ENCODE data around the gene AGBL1. TPM values are rescaled to one million over a fixed set of nuclear protein-coding genes. Genes with fewer than 3 reads are reported as not detected.

The AGBL1 gene
- polyA plus RNA-seq, 1 donor (not counting 4 experiments of a cell fraction or from before 2014, with no cell fraction given), result not detected

DNA sequence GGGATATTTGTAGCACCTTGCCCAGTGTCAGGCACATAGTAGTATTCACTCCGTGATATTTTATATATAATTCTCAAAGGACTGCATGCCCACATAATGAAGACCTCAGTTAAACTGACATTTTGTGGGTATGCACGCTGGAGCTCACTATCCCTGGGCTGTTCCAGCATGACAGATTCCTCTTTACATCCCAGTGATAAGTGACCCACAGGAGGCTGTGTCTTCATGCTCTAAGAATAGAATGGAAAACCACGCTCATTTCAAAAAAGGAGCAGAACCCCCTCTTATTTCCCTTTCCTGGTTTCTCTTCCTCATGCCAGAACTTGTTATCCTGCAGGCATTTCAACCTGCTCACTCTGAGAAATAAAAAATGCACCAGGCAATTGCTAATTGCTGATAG lies 717.5 kb downstream of the AGBL1 start:
- dilution Hi-C loops (cut with MboI; ENCODE audit: extremely low pct_ligation_motif_present, low sequenced_read_pairs), result no loop called here

DNA sequence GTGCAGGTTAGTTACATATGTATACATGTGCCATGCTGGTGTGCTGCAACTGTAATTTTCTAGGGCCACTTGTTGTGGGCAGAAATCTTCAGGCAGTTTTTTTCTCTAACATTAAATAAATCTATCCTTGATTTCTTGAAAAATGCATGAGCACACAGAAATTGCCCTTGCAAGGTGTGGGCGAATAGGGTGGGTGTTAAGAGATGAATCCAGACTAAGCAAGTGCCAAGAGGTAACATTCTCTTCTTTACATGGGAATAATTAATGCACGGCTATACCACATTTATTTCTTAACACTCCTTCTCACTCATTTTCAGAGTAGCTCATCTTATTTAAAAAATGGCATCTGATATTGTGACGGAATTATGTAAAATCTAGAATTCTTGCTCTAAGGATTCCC lies 719.6 kb downstream of the AGBL1 start:
- no peak overlapping the region for H3K4me2 ChIP-seq (ENCODE audit: control insufficient read depth, extremely low read depth, insufficient read depth, low read depth, low read length)
- no peaks in the 10 kb centered on the region for H3K27me3 ChIP-seq (ENCODE audit: control insufficient read depth, extremely low read depth, insufficient read depth, low read length)
- H3K4me3 ChIP-seq (ENCODE audit: control insufficient read depth in 2 of 3, extremely low read depth in 1 of 3, insufficient read depth in 2 of 3, low read depth in 1 of 3, low read length in 3 of 3), result no peak overlapping the region
- dilution Hi-C loops (cut with MboI; ENCODE audit: extremely low pct_ligation_motif_present, low sequenced_read_pairs), result no loop called here
- H4K20me1 ChIP-seq (ENCODE audit: control insufficient read depth, extremely low read depth, insufficient read depth, low read length), result no peaks in the 10 kb centered on the region
- no peak for FAIRE-seq
- H3K4me1 ChIP-seq (ENCODE audit: control insufficient read depth, extremely low read depth, insufficient read depth, low read length), result no peaks in the 10 kb centered on the region
- H3K36me3 ChIP-seq (ENCODE audit: control insufficient read depth in 2 of 2, extremely low read depth in 1 of 2, insufficient read depth in 2 of 2, low read length in 2 of 2), result no peaks in the 10 kb centered on the region
- H3K9ac ChIP-seq (ENCODE audit: control insufficient read depth, extremely low read depth, insufficient read depth, low read length), result no peak overlapping the region
- no peaks in the 10 kb centered on the region for H3K79me2 ChIP-seq (ENCODE audit: control insufficient read depth, insufficient read depth, low read length)
- no peak for DNase-seq (ENCODE audit: low read depth, low spot score)
- H3K9me1 ChIP-seq (ENCODE audit: control insufficient read depth, extremely low read depth, insufficient read depth, low read length), result no peaks in the 10 kb centered on the region
- no peaks in the 10 kb centered on the region for H3K9me3 ChIP-seq (ENCODE audit: control insufficient read depth, low read depth, low read length)
- no peak overlapping the region for H2AFZ ChIP-seq (ENCODE audit: control insufficient read depth, low read length)
- TF ChIP-seq, protein P1, sequence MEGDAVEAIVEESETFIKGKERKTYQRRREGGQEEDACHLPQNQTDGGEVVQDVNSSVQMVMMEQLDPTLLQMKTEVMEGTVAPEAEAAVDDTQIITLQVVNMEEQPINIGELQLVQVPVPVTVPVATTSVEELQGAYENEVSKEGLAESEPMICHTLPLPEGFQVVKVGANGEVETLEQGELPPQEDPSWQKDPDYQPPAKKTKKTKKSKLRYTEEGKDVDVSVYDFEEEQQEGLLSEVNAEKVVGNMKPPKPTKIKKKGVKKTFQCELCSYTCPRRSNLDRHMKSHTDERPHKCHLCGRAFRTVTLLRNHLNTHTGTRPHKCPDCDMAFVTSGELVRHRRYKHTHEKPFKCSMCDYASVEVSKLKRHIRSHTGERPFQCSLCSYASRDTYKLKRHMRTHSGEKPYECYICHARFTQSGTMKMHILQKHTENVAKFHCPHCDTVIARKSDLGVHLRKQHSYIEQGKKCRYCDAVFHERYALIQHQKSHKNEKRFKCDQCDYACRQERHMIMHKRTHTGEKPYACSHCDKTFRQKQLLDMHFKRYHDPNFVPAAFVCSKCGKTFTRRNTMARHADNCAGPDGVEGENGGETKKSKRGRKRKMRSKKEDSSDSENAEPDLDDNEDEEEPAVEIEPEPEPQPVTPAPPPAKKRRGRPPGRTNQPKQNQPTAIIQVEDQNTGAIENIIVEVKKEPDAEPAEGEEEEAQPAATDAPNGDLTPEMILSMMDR (optimal IDR thresholded peaks at IDR 0.05 in 1 of 3, IDR thresholded peaks at IDR 0.05 in 1 of 3, conservative IDR thresholded peaks at IDR 0.05 in 1 of 3; ENCODE audit: extremely low read depth in 1 of 3, insufficient read depth in 2 of 3, low read length in 3 of 3), result no peak
- no peak for TF ChIP-seq EZH2 (IDR thresholded peaks at IDR 0.05; ENCODE audit: low read length)
- H3K27ac ChIP-seq (ENCODE audit: control insufficient read depth, insufficient read depth, low read length), result no peak overlapping the region

More for the DNA sequence above, 717.5 kb downstream of the AGBL1 start:
- Histone ChIP-seq H3K9me1 (ENCODE audit: control insufficient read depth, extremely low read depth, insufficient read depth, low read length) (no peaks in the 10 kb centered on the region), H3K9ac (ENCODE audit: control insufficient read depth, extremely low read depth, insufficient read depth, low read length) (no peak overlapping the region), H4K20me1 (ENCODE audit: control insufficient read depth, extremely low read depth, insufficient read depth, low read length) (no peaks in the 10 kb centered on the region), H3K36me3 (ENCODE audit: control insufficient read depth in 2 of 2, extremely low read depth in 1 of 2, insufficient read depth in 2 of 2, low read length in 2 of 2) (no peaks in the 10 kb centered on the region), H3K27me3 (ENCODE audit: control insufficient read depth, extremely low read depth, insufficient read depth, low read length) (no peaks in the 10 kb centered on the region), H2AFZ (ENCODE audit: control insufficient read depth, low read length) (no peak overlapping the region), H3K4me1 (ENCODE audit: control insufficient read depth, extremely low read depth, insufficient read depth, low read length) (no peaks in the 10 kb centered on the region), H3K9me3 (ENCODE audit: control insufficient read depth, low read depth, low read length) (no peaks in the 10 kb centered on the region), H3K27ac (ENCODE audit: control insufficient read depth, insufficient read depth, low read length) (no peak overlapping the region), H3K4me3 (ENCODE audit: control insufficient read depth in 2 of 3, extremely low read depth in 1 of 3, insufficient read depth in 2 of 3, low read depth in 1 of 3, low read length in 3 of 3) (no peak overlapping the region), H3K4me2 (ENCODE audit: control insufficient read depth, extremely low read depth, insufficient read depth, low read depth, low read length) (no peak overlapping the region), H3K79me2 (ENCODE audit: control insufficient read depth, insufficient read depth, low read length) (no peaks in the 10 kb centered on the region)
- DNase-seq (ENCODE audit: low read depth, low spot score) (no peak), FAIRE-seq (no peak)
- TF ChIP-seq, protein P1 (optimal IDR thresholded peaks at IDR 0.05 in 1 of 3, IDR thresholded peaks at IDR 0.05 in 1 of 3, conservative IDR thresholded peaks at IDR 0.05 in 1 of 3; ENCODE audit: extremely low read depth in 1 of 3, insufficient read depth in 2 of 3, low read length in 3 of 3), result no peak
- TF ChIP-seq EZH2 (IDR thresholded peaks at IDR 0.05; ENCODE audit: low read length), result no peak
